ENCODE measurements around the gene ATF7.

The ATF7 gene

GRCh38 chr12:53486736-53487487 lies 139.3 kb downstream of the ATF7 start:
- no peak overlapping the region for H3K4me3 ChIP-seq (replicated peaks; ENCODE audit: low read depth, low read length)
- no peak for TF ChIP-seq CTCF (IDR thresholded peaks at IDR 0.05; ENCODE audit: low read depth, low read length, missing control alignments)
- no peak for DNase-seq (ENCODE audit: extremely low read depth, low read depth)

GRCh38 chr12:53485955-53486735 lies 140.0 kb downstream of the ATF7 start:
- H3K4me3 ChIP-seq (replicated peaks; ENCODE audit: low read depth, low read length): no peak overlapping the region
- no peak for TF ChIP-seq CTCF (IDR thresholded peaks at IDR 0.05; ENCODE audit: low read depth, low read length, missing control alignments)
- DNase-seq (ENCODE audit: extremely low read depth, low read depth): no peak

GRCh38 chr12:53484686-53485575 lies 141.3 kb downstream of the ATF7 start:
- H3K4me3 ChIP-seq (replicated peaks; ENCODE audit: low read depth, low read length): no peak overlapping the region
- no peak for DNase-seq (ENCODE audit: extremely low read depth, low read depth)
- no peak for TF ChIP-seq CTCF (IDR thresholded peaks at IDR 0.05; ENCODE audit: low read depth, low read length, missing control alignments)

GRCh38 chr12:53483979-53484377 lies 142.2 kb downstream of the ATF7 start:
- no peak overlapping the region for H3K4me3 ChIP-seq (replicated peaks; ENCODE audit: low read depth, low read length)
- TF ChIP-seq CTCF (IDR thresholded peaks at IDR 0.05; ENCODE audit: low read depth, low read length, missing control alignments): no peak
- no peak for DNase-seq (ENCODE audit: extremely low read depth, low read depth)

- no peak overlapping the region for H3K4me3 ChIP-seq (replicated peaks; ENCODE audit: low read depth, low read length)
- no peak for DNase-seq (ENCODE audit: extremely low read depth, low read depth)
- TF ChIP-seq CTCF (IDR thresholded peaks at IDR 0.05; ENCODE audit: low read depth, low read length, missing control alignments): no peak
Observed at GRCh38 chr12:53483225-53483978, 142.8 kb downstream of the ATF7 start.

- TF ChIP-seq CTCF (IDR thresholded peaks at IDR 0.05; ENCODE audit: low read depth, low read length, missing control alignments): no peak
- DNase-seq (ENCODE audit: extremely low read depth, low read depth): no peak
- no peak overlapping the region for H3K4me3 ChIP-seq (replicated peaks; ENCODE audit: low read depth, low read length)
Observed at GRCh38 chr12:53482626-53483168, 143.5 kb downstream of the ATF7 start.

All from HFF-Myc (cell line).